ENCODE measurements around the gene NKAPL.
"Not testable (repeated sequence)": the region's sequence is repeated elsewhere in the genome, so short reads cannot be mapped to it uniquely, and the experiment has no call there.

NKAPL gene

GRCh38 chr6:28291573-28291972 is 32.5 kb downstream of the NKAPL start:
- no peak for DNase-seq (ENCODE audit: extremely low read depth, low read depth)
- H3K4me3 ChIP-seq (replicated peaks; ENCODE audit: low read depth, low read length): no peak overlapping the region
- TF ChIP-seq, protein P1, sequence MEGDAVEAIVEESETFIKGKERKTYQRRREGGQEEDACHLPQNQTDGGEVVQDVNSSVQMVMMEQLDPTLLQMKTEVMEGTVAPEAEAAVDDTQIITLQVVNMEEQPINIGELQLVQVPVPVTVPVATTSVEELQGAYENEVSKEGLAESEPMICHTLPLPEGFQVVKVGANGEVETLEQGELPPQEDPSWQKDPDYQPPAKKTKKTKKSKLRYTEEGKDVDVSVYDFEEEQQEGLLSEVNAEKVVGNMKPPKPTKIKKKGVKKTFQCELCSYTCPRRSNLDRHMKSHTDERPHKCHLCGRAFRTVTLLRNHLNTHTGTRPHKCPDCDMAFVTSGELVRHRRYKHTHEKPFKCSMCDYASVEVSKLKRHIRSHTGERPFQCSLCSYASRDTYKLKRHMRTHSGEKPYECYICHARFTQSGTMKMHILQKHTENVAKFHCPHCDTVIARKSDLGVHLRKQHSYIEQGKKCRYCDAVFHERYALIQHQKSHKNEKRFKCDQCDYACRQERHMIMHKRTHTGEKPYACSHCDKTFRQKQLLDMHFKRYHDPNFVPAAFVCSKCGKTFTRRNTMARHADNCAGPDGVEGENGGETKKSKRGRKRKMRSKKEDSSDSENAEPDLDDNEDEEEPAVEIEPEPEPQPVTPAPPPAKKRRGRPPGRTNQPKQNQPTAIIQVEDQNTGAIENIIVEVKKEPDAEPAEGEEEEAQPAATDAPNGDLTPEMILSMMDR (IDR thresholded peaks at IDR 0.05; ENCODE audit: low read depth, low read length, missing control alignments): no peak

DNA sequence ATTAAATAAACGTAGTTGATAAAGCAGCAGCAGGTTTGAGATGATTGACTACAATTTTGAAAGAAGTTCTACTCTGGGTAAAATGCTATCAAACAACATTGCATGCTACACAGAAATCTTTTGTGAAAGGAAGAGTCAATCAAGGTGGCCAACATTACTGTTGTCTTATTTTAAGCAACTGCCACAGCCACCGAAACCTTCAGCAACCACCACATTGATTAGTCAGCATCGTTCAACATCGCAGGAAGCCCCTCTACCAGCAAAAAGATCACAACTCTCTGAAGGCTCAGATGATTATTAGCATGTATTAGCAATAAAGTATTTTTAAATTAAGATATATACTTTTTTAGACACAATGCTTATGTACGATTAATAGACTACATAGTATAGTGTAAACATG is 36.2 kb downstream of the NKAPL start:
- no peak overlapping the region for H3K4me3 ChIP-seq (replicated peaks; ENCODE audit: low read depth, low read length)
- TF ChIP-seq, protein P1 (IDR thresholded peaks at IDR 0.05; ENCODE audit: low read depth, low read length, missing control alignments): no peak
- no peak for DNase-seq (ENCODE audit: extremely low read depth, low read depth)

DNA sequence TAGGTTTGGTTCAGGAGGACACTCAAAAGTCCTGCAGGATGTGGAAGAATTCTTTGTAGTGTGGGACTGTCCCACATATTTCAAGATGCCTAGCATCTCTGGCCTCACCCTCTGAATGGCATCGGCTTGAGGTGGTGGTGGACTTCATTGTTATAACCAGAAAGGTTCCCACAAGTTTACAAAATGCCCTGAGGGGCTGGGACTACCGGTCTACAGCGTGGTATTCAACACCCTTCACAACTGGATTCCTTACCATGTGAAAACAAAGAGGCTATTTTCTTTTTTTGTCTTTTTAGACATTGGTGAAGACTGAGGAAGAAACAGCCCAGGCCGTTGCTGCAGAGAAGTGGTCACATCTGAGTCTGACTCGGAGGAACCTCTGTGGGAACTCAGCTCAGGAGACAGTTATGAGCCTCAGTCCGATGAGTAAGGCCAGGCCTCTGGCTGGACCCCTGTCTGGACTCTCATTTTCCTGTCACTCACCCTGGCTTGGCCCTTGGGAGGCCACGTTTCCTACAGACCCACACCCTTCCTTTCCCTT is 37.5 kb downstream of the NKAPL start:
- TF ChIP-seq, protein P1 (IDR thresholded peaks at IDR 0.05; ENCODE audit: low read depth, low read length, missing control alignments): no peak
- H3K4me3 ChIP-seq (replicated peaks; ENCODE audit: low read depth, low read length): no peak overlapping the region
- DNase-seq (ENCODE audit: extremely low read depth, low read depth): no peak

- no peak for DNase-seq (ENCODE audit: extremely low read depth, low read depth)
- H3K4me3 ChIP-seq (replicated peaks; ENCODE audit: low read depth, low read length): no peak overlapping the region
- TF ChIP-seq, protein P1 (IDR thresholded peaks at IDR 0.05; ENCODE audit: low read depth, low read length, missing control alignments): no peak
Observed at GRCh38 chr6:28303570-28303969, 44.5 kb downstream of the NKAPL start.

GRCh38 chr6:28306363-28306762 is 47.3 kb downstream of the NKAPL start:
- DNase-seq (ENCODE audit: extremely low read depth, low read depth); H3K4me3 ChIP-seq (replicated peaks; ENCODE audit: low read depth, low read length): not testable (repeated sequence)
